ENCODE data around the gene TMEM88. TPM values are rescaled to one million over a fixed set of nuclear protein-coding genes. Genes with fewer than 3 reads are reported as not detected.

The TMEM88 gene
- total RNA-seq, 1 experiment from 2014 or later = 1.5 TPM

GRCh38 chr17:7843536-7844291, 11.2 kb upstream of the TMEM88 start:
- Histone ChIP-seq H3K4me2 (ENCODE audit: low read length) (peak overlapping the region; percentile 88), H3K9ac (ENCODE audit: low read length) (peak overlapping the region; percentile 100), H3K4me3 (ENCODE audit: low read length) (peak overlapping the region; percentile 84), H3K27ac (ENCODE audit: low read length) (peak overlapping the region; percentile 98), H3K36me3 (ENCODE audit: low read depth, low read length) (no peaks in the 10 kb centered on the region; the same call in 1 of the 2 replicates), H3K9me3 (ENCODE audit: low read length) (no peaks in the 10 kb centered on the region), H3K27me3 (ENCODE audit: low read length) (no peaks in the 10 kb centered on the region), H4K20me1 (ENCODE audit: low read length) (no peaks in the 10 kb centered on the region), H3K4me1 (ENCODE audit: insufficient read depth, low read length) (peaks cover 26% of the 10 kb centered on the region), H2AFZ (ENCODE audit: low read length) (no peak overlapping the region), H3K79me2 (ENCODE audit: low read length) (peaks cover 40% of the 10 kb centered on the region), H3K9me2 (replicated peaks; ENCODE audit: low read length) (no peaks in the 10 kb centered on the region), H3F3A (ENCODE audit: low read length, unreplicated experiment) (no peaks in the 10 kb centered on the region)
- POLR2A ChIA-PET (ENCODE audit: unreplicated experiment) = no interaction called here
- TSS peak; percentile 68 for BruUV-seq (replicated peaks)
- CTCF ChIA-PET = interaction anchor here (0.6 kb wide), 1 partner anchor 62 kb away, joined by 3 read pairs; no protein-coding TSS in a partner anchor
- no peak for TF ChIP-seq EZH2phosphoT487 (IDR thresholded peaks at IDR 0.05; ENCODE audit: borderline replicate concordance, low read length)
- TF ChIP-seq EZH2 (IDR thresholded peaks at IDR 0.05; ENCODE audit: low read length, unreplicated experiment) = no peak
- TF ChIP-seq CTCF (conservative IDR thresholded peaks at IDR 0.05; ENCODE audit: low read depth, low read length) = no peak
- ATAC-seq (peak; percentile 21), DNase-seq (peak; percentile 72)
- intact Hi-C loops (cut with micrococcal nuclease) = loop anchor here (2.0 to 5.0 kb wide), 2 partner anchors 13 to 101 kb away; partner anchors contain the start of gene NAA38

- intact Hi-C loops (cut with micrococcal nuclease) = loop anchor here (5.0 kb wide), 1 partner anchor 102 kb away; no protein-coding TSS in a partner anchor
- no TSS peak for BruUV-seq (replicated peaks)
- DNase-seq = peak; percentile 88
- Histone ChIP-seq H2AFZ (ENCODE audit: low read length) (no peak overlapping the region), H3K4me3 (ENCODE audit: low read length) (peak overlapping the region; percentile 84), H3K27me3 (ENCODE audit: low read length) (no peaks in the 10 kb centered on the region), H3K9me3 (ENCODE audit: low read length) (no peaks in the 10 kb centered on the region), H3K9me2 (replicated peaks; ENCODE audit: low read length) (no peaks in the 10 kb centered on the region), H4K20me1 (ENCODE audit: low read length) (no peaks in the 10 kb centered on the region), H3K4me2 (ENCODE audit: low read length) (peak overlapping the region; percentile 88), H3K4me1 (ENCODE audit: insufficient read depth, low read length) (peaks cover 19% of the 10 kb centered on the region), H3K27ac (ENCODE audit: low read length) (peak overlapping the region; percentile 98), H3K79me2 (ENCODE audit: low read length) (peaks cover 32% of the 10 kb centered on the region), H3F3A (ENCODE audit: low read length, unreplicated experiment) (no peaks in the 10 kb centered on the region), H3K36me3 (ENCODE audit: low read depth, low read length) (no peaks in the 10 kb centered on the region; the same call in 1 of the 2 replicates), H3K9ac (ENCODE audit: low read length) (peak overlapping the region; percentile 100)
- POLR2A ChIA-PET (ENCODE audit: unreplicated experiment) = interaction anchor here (0.5 to 1.2 kb wide), 2 partner anchors 9 to 275 kb away, joined by 4 read pairs; no protein-coding TSS in a partner anchor
- ATAC-seq = peak; percentile 67
- CTCF ChIA-PET = interaction anchor here (0.5 to 1.4 kb wide), 6 partner anchors 20 to 157 kb away, joined by 3 to 6 read pairs (median 3); no protein-coding TSS in a partner anchor
- TF ChIP-seq CTCF (conservative IDR thresholded peaks at IDR 0.05; ENCODE audit: low read depth, low read length) (no peak), EZH2phosphoT487 (IDR thresholded peaks at IDR 0.05; ENCODE audit: borderline replicate concordance, low read length) (no peak), EZH2 (IDR thresholded peaks at IDR 0.05; ENCODE audit: low read length, unreplicated experiment) (no peak)
These were observed 10.3 kb upstream of the TMEM88 start for GRCh38 chr17:7844292-7845154.

Data from PC-3 (cell line).